22Rv1 (cell line): Measurements from ENCODE around the gene AWAT2.

ENCODE experiments used
- H3K27ac ChIP-seq: fragments of 450-650 bp; 2 replicates; pipeline ENCODE4 v1.5.1; 2017
- CTCF ChIP-seq: fragments of 450-650 bp; IDR thresholded peaks from 2 replicates; pipeline ENCODE4 v1.5.1; 2017; ENCODE audit warnings: mild to moderate bottlenecking
- ZFX ChIP-seq: fragments of 450-650 bp; IDR thresholded peaks from 2 replicates; pipeline ENCODE4 v1.6.1; 2017; ENCODE audit warnings: antibody characterized with exemption, borderline replicate concordance

AWAT2 gene

GRCh38 chrX:70022616-70023015, 27.1 kb downstream of the AWAT2 start:
- no peak overlapping the region for H3K27ac ChIP-seq
- TF ChIP-seq CTCF: no peak
- no peak for TF ChIP-seq ZFX

- no peak overlapping the region for H3K27ac ChIP-seq
Observed at GRCh38 chrX:70016513-70016912, 33.2 kb downstream of the AWAT2 start.

GRCh38 chrX:70013466-70014381, 36.0 kb downstream of the AWAT2 start:
- TF ChIP-seq CTCF (no peak), ZFX (no peak)
- H3K27ac ChIP-seq: no peak overlapping the region

More at GRCh38 chrX:70016513-70016912, 33.2 kb downstream of the AWAT2 start:
- TF ChIP-seq CTCF (no peak), ZFX (no peak)

GRCh38 chrX:70012756-70013155, 37.0 kb downstream of the AWAT2 start:
- no peak for TF ChIP-seq ZFX
- no peak for TF ChIP-seq CTCF
- no peak overlapping the region for H3K27ac ChIP-seq

- no peak for TF ChIP-seq ZFX
- TF ChIP-seq CTCF: no peak
- H3K27ac ChIP-seq: no peak overlapping the region
Observed at GRCh38 chrX:70009970-70010369, 39.8 kb downstream of the AWAT2 start.

- TF ChIP-seq CTCF (no peak), ZFX (no peak)
- H3K27ac ChIP-seq: no peak overlapping the region
Observed at GRCh38 chrX:70009049-70009448, 40.7 kb downstream of the AWAT2 start.

- H3K27ac ChIP-seq: no peak overlapping the region
- TF ChIP-seq ZFX: no peak
- TF ChIP-seq CTCF: no peak
Observed at GRCh38 chrX:70007946-70008345, 41.8 kb downstream of the AWAT2 start.
